SK-N-SH (cell line): ENCODE results near the gene SDHAF3. TPM values are rescaled to one million over a fixed set of nuclear protein-coding genes. Genes with fewer than 3 reads are reported as not detected.

Source experiments
- CTCF ChIA-PET: fragments of 300-600, 350-600 bp; formaldehyde crosslinking; extraction: SDS; loops from one replicate; lab custom pipeline; 2021; lab: Yijun Ruan, JAX
- POLR2A ChIA-PET: fragments of 350-600 bp; sonication (Branson Sonifier 250); formaldehyde crosslinking; extraction: SDS; loops from one replicate; lab custom pipeline; 2020; ENCODE audit warnings: antibody characterized with exemption, inconsistent platforms; lab: Yijun Ruan, JAX
- DNase-seq: peaks from one replicate; pipeline ENCODE4 v3.0.0; 2012
- H2AFZ ChIP-seq: fragments of 200-600 bp; sonication (generic); 2 replicates; pipeline ENCODE4 v1.8.1; 2016; ENCODE audit warnings: antibody characterized with exemption, mild to moderate bottlenecking, low read depth
- H3F3A ChIP-seq: fragments of 200-600 bp; sonication (generic); replicated peaks from 2 replicates; pipeline ENCODE3; 2016; ENCODE audit warnings: antibody characterized with exemption, mild to moderate bottlenecking; ENCODE audit not compliant: insufficient read depth
- H3K27ac ChIP-seq, 2 experiments: fragments of 200-500 bp in 1 of 2; fragments of 200-600 bp in 1 of 2; sonication (Bioruptor generic) in 1 of 2; sonication (generic), shearing (Covaris generic) in 1 of 2; 2 replicates each; pipeline versions ENCODE4 v1.5.1 to v1.6.1; 2014 to 2016; ENCODE audit warnings: low read depth in 2 of 2, inconsistent platforms in 1 of 2, low read length in 1 of 2, mild to moderate bottlenecking in 1 of 2, mixed read lengths in 1 of 2
- H3K27me3 ChIP-seq: fragments of 200-600 bp; sonication (generic), shearing (Covaris generic); 2 replicates; pipeline ENCODE4 v1.6.1; 2016; ENCODE audit warnings: mixed run types; ENCODE audit not compliant: insufficient read depth
- H3K36me3 ChIP-seq, 2 experiments: fragments of 200-500 bp in 1 of 2; fragments of 200-600 bp in 1 of 2; sonication (Bioruptor generic) in 1 of 2; sonication (generic) in 1 of 2; replicated peaks in 1 of 2; 2 replicates each; pipeline versions ENCODE3 to v1.5.1; 2014 to 2016; ENCODE audit warnings: low read length in 1 of 2, mild to moderate bottlenecking in 1 of 2; ENCODE audit not compliant: insufficient read depth in 2 of 2, control insufficient read depth in 1 of 2
- H3K4me1 ChIP-seq, 2 experiments: fragments of 200-500 bp in 1 of 2; fragments of 200-600 bp in 1 of 2; sonication (Bioruptor generic) in 1 of 2; sonication (generic), shearing (Covaris generic) in 1 of 2; 2 replicates each; pipeline versions ENCODE4 v1.5.1 to v1.6.1; 2014 to 2016; ENCODE audit warnings: low read depth in 1 of 2, low read length in 1 of 2, mixed run types in 1 of 2; ENCODE audit not compliant: insufficient read depth in 2 of 2, control insufficient read depth in 1 of 2
- H3K4me2 ChIP-seq: fragments of 200-600 bp; sonication (generic), shearing (Covaris generic); 2 replicates; pipeline ENCODE4 v1.6.1; 2017; ENCODE audit warnings: mixed run types
- H3K4me3 ChIP-seq, 2 experiments: fragments of 200-500 bp in 1 of 2; fragments of 200-600 bp in 1 of 2; sonication (Bioruptor generic) in 1 of 2; sonication (generic), shearing (Covaris generic) in 1 of 2; 2 replicates each; pipeline versions ENCODE4 v1.5.1 to v1.8.1; 2014 to 2016; ENCODE audit warnings: low read depth in 2 of 2, inconsistent platforms in 1 of 2, low read length in 1 of 2, mild to moderate bottlenecking in 1 of 2, mixed read lengths in 1 of 2, moderate library complexity in 1 of 2
- H3K79me2 ChIP-seq: fragments of 200-600 bp; sonication (generic); 2 replicates; pipeline ENCODE4 v1.8.1; 2017; ENCODE audit warnings: mild to moderate bottlenecking; ENCODE audit not compliant: insufficient read depth
- H3K9ac ChIP-seq: fragments of 200-600 bp; sonication (generic); 2 replicates; pipeline ENCODE4 v1.6.1; 2017; ENCODE audit warnings: mixed run types
- H3K9me2 ChIP-seq: fragments of 200-600 bp; sonication (generic); 2 replicates; pipeline ENCODE4 v1.6.1; 2017; ENCODE audit warnings: mixed run types
- H3K9me3 ChIP-seq: fragments of 200-600 bp; sonication (generic); 2 replicates; pipeline ENCODE4 v1.6.1; 2017; ENCODE audit warnings: mixed run types, mild to moderate bottlenecking, moderate library complexity
- H4K20me1 ChIP-seq: fragments of 200-600 bp; sonication (generic); 2 replicates; pipeline ENCODE4 v1.6.1; 2017; ENCODE audit warnings: mild to moderate bottlenecking, mixed run types; ENCODE audit not compliant: insufficient read depth
- GABPA ChIP-seq: IDR thresholded peaks from 2 replicates; pipeline ENCODE4 v1.4.0; 2012; ENCODE audit warnings: low read depth, mild to moderate bottlenecking
- MEF2A ChIP-seq: IDR thresholded peaks from 2 replicates; pipeline ENCODE4 v1.4.0; 2012; ENCODE audit warnings: low read depth, borderline replicate concordance
- MXI1 ChIP-seq: IDR thresholded peaks from 2 replicates; pipeline ENCODE4 v1.6.1; 2012; ENCODE audit warnings: mild to moderate bottlenecking, low read depth, low read length, improper control_type of control experiment
- NFIC ChIP-seq: IDR thresholded peaks from 2 replicates; pipeline ENCODE4 v1.4.0; 2012; ENCODE audit warnings: borderline replicate concordance
- RAD21 ChIP-seq: IDR thresholded peaks from 2 replicates; pipeline ENCODE4 v1.6.1; 2012; ENCODE audit warnings: mild to moderate bottlenecking, low read length
- RCOR1 ChIP-seq: fragments of 150-350 bp; IDR thresholded peaks from 2 replicates; pipeline ENCODE4 v1.6.1; 2017; ENCODE audit warnings: antibody characterized with exemption, low read length
- REST ChIP-seq: IDR thresholded peaks from 2 replicates; pipeline ENCODE4 v1.6.1; 2012; ENCODE audit warnings: mild to moderate bottlenecking, low read depth, low read length, moderate library complexity
- RXRA ChIP-seq: IDR thresholded peaks from 2 replicates; pipeline ENCODE4 v1.4.0; 2012; ENCODE audit warnings: low read depth, mild to moderate bottlenecking, borderline replicate concordance
- SIN3A ChIP-seq: IDR thresholded peaks from 2 replicates; pipeline ENCODE4 v1.6.1; 2012; ENCODE audit warnings: low read depth, mild to moderate bottlenecking, low read length, moderate library complexity, borderline replicate concordance
- USF1 ChIP-seq: IDR thresholded peaks from 2 replicates; pipeline ENCODE4 v1.4.0; 2012; ENCODE audit warnings: low read depth, borderline replicate concordance
- WGBS: methylation state at CpG from one replicate; pipeline ENCODE4 v1.1.6; 2017; ENCODE audit warnings: low lambda C conversion rate; 5-methylcytosine and 5-hydroxymethylcytosine counted together
- polyA plus RNA-seq, 3 experiments: library from polyadenylated mRNA; depleted of rRNA; stranded (reverse); fragments of >200 nt; gene quantifications; 2 replicates each; pipeline ENCODE4 v1.2.3, GENCODE V29; 2012
- TF ChIP-seq, protein P1 (sequence below): fragments of 150-350 bp; IDR thresholded peaks from 2 replicates; pipeline ENCODE4 v1.6.1; 2017; ENCODE audit warnings: antibody characterized with exemption, low read length, low read depth, borderline replicate concordance
- TF ChIP-seq, protein P2 (sequence below): IDR thresholded peaks from 2 replicates; pipeline ENCODE4; 2012
- TF ChIP-seq, protein P3 (sequence below): IDR thresholded peaks from 2 replicates; pipeline ENCODE4 v1.4.0; 2012; ENCODE audit warnings: low read depth

Gene SDHAF3
- polyA plus RNA-seq, 1 of the 3 experiments (the other 2 are of a cell fraction), result 17.0 TPM

DNA sequence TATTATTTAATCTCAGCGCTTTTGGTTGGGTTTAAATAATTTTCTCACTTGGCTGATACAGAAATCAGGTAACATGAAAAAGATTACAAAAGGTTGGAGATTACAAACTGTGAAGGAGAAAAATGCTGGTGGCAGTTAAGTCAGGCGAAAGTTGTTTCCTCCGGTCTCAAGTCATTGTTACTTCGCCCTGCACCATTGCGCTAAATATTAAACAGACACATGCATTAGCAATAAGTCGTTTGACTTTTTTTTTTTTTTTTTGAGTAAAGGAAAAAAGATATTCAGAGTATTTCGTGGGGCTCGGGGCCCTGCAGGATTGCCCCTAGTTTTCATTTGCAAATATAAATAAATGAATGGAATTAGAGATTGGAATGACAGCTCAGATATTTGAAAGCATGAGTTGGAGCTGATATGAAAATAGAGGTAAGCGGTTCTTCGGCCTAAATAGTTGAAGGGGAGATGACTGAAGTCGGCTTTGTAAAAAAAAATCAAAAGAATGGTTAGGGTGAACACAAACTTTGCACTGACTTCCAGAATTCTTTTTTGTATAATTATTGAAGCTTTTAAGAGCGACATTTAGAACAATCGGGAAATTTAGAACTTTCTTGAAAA lies 914 bp downstream of the SDHAF3 start:
- Histone ChIP-seq H4K20me1 (no peaks in the 10 kb centered on the region), H3K4me3 (peak overlapping the region; percentile 90 to 100), H3K9me2 (no peaks in the 10 kb centered on the region), H3F3A (peaks cover 4% of the 10 kb centered on the region), H3K79me2 (peaks cover 18% of the 10 kb centered on the region; the same call in 1 of the 2 replicates), H3K4me1 (peaks cover 0 to 11% of the 10 kb centered on the region in 2 experiments; a peak in 2 of 4 replicates), H3K4me2 (peak overlapping the region; percentile 93), H3K9me3 (no peaks in the 10 kb centered on the region), H3K36me3 (peaks cover 0 to 2% of the 10 kb centered on the region in 2 experiments), H3K27ac (peak overlapping the region in 1 of 2 experiments; percentile 91; a peak in 2 of 4 replicates), H2AFZ (peak overlapping the region; percentile 99), H3K27me3 (no peaks in the 10 kb centered on the region), H3K9ac (peak overlapping the region; percentile 69)
- POLR2A ChIA-PET, result interaction anchor here (0.8 to 1.9 kb wide), 3 partner anchors 11 to 754 kb away, joined by 4 to 11 read pairs (median 5); partner anchors contain the start of genes ASNS and DLX6
- DNase-seq, result no peak
- TF ChIP-seq, protein P1, sequence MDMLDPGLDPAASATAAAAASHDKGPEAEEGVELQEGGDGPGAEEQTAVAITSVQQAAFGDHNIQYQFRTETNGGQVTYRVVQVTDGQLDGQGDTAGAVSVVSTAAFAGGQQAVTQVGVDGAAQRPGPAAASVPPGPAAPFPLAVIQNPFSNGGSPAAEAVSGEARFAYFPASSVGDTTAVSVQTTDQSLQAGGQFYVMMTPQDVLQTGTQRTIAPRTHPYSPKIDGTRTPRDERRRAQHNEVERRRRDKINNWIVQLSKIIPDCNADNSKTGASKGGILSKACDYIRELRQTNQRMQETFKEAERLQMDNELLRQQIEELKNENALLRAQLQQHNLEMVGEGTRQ, result no peak
- TF ChIP-seq RXRA (no peak), REST (no peak), NFIC (no peak), RAD21 (no peak), GABPA (no peak), SIN3A (0 out of 2 replicates have a peak, but pooled peaks have one; percentile 30), MEF2A (no peak), RCOR1 (no peak), MXI1 (peak; percentile 59; the same call in 1 of the 2 replicates), USF1 (no peak)
- TF ChIP-seq, protein P2, sequence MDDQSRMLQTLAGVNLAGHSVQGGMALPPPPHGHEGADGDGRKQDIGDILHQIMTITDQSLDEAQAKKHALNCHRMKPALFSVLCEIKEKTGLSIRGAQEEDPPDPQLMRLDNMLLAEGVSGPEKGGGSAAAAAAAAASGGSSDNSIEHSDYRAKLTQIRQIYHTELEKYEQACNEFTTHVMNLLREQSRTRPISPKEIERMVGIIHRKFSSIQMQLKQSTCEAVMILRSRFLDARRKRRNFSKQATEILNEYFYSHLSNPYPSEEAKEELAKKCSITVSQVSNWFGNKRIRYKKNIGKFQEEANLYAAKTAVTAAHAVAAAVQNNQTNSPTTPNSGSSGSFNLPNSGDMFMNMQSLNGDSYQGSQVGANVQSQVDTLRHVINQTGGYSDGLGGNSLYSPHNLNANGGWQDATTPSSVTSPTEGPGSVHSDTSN, result no peak
- TF ChIP-seq, protein P3, sequence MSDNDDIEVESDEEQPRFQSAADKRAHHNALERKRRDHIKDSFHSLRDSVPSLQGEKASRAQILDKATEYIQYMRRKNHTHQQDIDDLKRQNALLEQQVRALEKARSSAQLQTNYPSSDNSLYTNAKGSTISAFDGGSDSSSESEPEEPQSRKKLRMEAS, result no peak
- 18% methylated on average over 13 of the region's 13 CpGs for WGBS
- CTCF ChIA-PET, result interaction anchor here (1.1 to 4.2 kb wide), 12 partner anchors 8 to 1247 kb away, joined by 3 to 48 read pairs (median 6); no protein-coding TSS in a partner anchor
